ENCODE measurements around the gene INTS3.
"Not testable (repeated sequence)": the region's sequence is repeated elsewhere in the genome, so short reads cannot be mapped to it uniquely, and the experiment has no call there.

INTS3 gene

GRCh38 chr1:153754266-153754665 lies 26.4 kb downstream of the INTS3 start:
- DNase-seq = no peak

DNA sequence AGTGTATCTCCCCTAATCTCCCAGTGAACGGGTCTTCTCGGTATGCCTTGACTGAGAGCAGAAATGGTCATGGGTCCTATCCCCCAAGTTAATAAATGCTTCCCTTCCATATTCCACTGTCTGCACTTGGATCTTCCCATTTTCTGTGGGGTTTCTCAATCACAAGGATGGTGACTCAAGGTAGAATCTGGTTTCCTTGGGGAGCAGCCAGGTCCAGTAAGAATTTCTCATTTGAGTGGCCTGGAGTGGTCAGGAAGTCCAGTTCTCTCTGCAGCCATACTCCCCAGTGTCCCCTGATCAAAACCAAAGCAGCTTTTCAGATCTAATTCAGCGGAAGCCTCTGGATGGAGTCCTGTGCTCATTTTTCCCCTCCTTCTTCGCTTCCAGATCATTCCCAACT lies 32.6 kb downstream of the INTS3 start:
- no peak for DNase-seq

DNA sequence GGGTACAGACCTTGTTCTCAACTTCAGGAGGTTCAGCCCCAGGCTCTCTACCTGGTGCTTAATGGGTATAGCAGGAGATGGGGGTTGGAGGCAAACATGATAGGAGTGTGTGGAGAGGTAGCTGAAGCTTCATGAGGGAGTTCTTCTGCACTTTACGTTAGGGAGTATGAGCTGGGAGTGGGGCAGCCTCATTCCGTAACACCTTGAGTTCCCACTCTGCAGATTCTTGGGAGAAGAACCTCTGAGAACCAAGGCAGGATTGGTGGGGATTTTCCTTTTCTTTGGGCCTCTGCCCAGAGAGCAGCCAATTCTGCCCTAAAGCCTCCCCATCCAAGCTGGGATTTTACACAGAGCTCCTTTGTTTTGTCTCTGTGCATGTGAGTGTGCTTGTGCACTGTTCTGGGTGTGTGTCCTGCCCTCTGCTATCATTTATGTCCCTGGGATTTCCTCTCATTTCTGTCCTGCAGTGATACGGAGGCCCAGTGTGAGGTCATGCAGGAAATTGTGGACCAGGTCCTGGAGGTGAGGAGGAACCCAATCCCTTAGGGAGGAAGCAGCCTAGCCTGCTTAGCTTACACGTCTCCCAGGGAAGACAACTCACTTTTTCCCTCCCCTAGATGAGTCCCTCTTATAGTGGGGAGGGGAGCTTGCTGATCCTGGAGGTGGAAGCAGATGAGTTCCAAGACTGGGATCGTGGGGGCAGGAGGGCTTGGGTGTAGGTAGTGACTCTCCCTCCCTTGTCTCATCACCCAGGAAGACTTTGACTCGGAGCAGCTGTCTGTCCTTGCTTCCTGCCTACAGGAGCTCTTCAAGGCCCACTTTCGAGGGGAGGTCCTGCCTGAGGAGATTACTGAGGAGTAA lies 35.7 kb downstream of the INTS3 start:
- no peak for DNase-seq

DNA sequence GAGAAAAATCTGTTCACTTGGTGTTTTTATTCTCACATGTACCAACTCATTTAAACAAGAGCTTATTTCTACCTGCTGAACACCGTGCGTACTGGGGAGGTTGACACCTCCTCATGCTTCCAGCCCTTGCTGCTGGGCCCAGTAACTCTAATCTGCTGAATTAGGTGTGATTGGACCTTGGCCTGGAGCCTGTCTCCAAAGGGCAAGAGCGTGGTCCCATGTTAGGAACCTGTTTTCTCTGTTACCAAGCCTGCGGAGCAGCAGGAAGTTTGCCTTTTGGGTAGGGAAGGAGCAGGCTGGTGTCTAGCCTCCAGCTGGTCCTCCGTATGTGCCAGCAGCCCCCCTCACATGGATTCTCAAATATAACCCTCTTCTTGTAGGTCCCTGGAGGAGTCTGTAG lies 36.5 kb downstream of the INTS3 start:
- DNase-seq = no peak

DNA sequence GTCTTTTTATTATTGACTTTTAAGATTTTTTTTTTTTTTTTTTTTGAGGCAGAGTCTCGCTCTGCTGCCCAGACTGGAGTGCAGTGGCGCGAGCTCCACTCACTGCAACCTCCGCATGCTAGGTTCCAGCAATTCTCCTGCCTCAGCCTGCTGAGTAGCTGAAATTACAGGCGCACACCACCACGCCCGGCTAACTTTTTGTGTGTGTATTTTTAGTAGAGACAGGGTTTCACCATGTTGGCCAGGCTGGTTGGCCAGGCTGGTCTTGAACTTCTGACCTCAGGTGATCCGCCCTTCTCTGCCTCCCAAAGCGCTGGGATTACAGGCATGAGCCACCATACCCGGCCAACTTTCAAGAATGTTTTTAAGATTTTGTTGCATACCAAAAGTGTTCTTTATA lies 38.8 kb downstream of the INTS3 start:
- DNase-seq = not testable (repeated sequence)

DNA sequence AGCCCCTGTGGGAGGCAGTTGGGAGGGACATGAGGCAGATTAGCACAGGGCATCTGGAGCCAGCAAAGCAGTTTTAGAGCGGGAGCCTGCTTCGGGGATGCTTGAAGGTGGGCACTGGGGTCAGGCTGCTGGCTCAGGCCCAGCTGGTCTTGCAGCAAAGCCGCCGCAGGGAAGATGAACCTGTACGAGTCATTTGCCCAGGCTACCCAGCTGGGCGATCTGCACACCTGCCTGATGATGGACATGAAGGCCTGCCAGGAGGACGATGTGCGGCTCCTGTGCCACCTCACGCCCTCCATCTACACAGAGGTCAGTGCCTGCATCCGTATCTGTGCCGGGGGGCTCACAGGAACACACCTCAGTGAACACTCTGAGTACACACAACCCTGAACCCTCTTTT lies 39.7 kb downstream of the INTS3 start:
- DNase-seq = no peak

- no peak for DNase-seq
Observed at GRCh38 chr1:153768316-153769181, 40.7 kb downstream of the INTS3 start.

GRCh38 chr1:153769221-153769620 lies 41.4 kb downstream of the INTS3 start:
- DNase-seq = peak in 1 of 2 donors; percentile 35

DNA sequence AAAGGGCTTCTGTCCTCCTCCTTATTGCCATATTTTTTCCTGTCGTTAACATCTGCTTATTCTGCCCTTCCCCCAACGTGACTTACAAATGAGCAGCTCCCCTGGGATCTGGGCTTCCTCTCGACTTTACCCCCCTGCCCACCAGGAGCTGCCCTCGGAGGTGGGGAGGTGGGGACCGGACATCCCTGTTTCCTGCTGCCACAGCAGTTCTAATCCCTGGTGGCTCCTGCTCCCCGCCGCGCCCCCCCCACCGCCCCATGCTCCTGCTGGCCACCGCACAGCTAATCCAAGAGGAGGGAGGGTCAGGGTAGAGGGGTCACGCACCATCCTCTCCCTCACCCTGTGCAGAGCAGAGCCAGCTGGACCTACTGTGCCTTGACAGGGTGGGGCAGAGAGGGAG lies 42.9 kb downstream of the INTS3 start:
- DNase-seq = no peak

DNA sequence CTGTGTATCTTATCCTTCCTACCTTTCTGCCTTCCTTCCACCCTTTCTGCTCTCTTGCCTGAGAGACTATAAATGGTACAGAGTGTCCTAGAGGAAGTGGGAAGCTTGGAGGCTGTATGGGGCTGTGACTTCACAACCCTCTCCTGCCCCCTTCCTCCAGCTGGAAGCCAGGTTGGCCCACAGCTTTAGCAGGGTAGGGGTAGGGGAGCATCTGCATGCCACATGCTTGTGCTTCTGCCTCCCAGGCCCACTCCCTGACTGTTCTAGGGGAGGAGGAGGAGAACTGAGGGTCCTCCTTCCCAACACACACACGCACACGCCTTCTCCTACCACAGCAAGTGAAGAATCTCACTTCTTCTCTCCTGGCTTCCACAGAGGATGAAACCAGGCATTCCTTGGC lies 43.4 kb downstream of the INTS3 start:
- peak; percentile 11 to 73 for DNase-seq

- no peak for DNase-seq
Observed at GRCh38 chr1:153771841-153772593, 44.2 kb downstream of the INTS3 start.

DNA sequence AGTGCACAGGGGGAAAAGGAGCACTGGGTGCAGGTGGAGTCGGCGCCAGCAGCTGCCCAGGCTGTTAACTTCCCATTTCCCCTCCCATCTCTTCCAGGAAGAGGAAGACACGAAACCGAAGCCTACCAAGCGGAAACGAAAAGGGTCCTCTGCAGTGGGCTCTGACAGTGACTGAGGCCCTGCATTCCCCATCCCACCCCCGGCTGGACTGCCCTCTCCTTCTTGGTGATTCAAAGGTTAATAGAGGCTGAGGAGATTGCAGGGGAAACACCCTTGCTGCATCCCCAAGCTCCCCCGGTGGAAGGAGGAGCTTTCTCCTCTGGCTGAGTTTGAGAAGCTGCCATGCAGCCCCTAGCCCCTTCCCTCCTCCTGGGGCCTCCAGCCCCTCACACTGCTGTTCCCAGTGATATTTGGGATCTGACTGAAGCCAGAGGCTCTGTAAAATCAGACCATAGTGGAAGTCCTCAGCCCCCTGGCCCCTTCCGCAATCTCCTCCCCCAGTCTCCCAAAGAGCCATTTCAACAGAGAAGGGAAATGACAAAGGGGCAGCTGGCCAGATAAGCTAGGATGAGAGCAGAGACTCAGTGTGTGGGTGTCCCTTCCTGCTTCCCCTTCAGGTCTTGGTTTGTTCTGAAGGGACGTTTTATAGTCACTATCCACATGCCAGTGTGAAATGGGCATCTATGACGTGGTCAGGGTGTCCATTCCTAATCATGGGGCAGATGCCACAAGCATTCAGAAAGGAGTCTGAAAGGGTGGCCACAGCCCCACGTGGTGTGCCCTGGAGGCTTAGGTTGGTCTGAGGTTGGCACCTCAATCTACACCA lies 45.5 kb downstream of the INTS3 start:
- peak; percentile 97 to 98 for DNase-seq

GRCh38 chr1:153774026-153774595 lies 46.3 kb downstream of the INTS3 start:
- DNase-seq = peak; percentile 61 to 82

DNA sequence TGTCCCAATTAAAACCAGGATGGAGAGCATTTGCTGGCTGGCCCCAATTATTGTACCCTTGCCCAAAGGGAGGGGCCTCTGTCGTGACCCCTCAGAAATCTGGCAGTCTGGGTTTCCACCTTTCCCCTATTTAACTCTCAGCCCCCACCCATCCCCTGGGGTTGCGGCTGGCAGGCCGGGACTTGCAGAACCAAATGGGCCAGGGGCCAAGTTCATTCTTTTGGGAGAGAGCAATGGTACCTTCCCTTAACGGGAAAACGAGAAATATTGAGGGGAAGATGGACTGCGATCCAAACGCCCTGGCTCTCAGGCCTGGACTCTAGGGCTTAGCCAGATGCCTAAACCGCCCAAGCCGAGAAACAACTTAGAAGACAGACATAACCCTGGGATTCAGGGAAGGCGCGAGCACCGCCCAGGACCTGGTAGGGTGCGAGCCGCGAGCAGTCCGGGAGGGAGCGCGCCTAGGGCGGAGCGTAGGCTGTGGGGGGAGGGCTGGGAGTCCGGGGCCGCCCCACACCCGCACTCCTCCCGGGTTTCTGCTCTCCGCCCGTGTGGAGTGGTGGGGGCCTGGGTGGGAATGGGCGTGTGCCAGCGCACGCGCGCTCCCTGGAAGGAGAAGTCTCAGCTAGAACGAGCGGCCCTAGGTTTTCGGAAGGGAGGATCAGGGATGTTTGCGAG lies 47.1 kb downstream of the INTS3 start, which contains the start of gene SLC27A3:
Gene SLC27A3, plus strand, starts transcription at position 628 of the 678 bp plus-strand sequence. CDS start 91 bp downstream, outside the sequence.
- DNase-seq = peak; percentile 73 to 82

DNA sequence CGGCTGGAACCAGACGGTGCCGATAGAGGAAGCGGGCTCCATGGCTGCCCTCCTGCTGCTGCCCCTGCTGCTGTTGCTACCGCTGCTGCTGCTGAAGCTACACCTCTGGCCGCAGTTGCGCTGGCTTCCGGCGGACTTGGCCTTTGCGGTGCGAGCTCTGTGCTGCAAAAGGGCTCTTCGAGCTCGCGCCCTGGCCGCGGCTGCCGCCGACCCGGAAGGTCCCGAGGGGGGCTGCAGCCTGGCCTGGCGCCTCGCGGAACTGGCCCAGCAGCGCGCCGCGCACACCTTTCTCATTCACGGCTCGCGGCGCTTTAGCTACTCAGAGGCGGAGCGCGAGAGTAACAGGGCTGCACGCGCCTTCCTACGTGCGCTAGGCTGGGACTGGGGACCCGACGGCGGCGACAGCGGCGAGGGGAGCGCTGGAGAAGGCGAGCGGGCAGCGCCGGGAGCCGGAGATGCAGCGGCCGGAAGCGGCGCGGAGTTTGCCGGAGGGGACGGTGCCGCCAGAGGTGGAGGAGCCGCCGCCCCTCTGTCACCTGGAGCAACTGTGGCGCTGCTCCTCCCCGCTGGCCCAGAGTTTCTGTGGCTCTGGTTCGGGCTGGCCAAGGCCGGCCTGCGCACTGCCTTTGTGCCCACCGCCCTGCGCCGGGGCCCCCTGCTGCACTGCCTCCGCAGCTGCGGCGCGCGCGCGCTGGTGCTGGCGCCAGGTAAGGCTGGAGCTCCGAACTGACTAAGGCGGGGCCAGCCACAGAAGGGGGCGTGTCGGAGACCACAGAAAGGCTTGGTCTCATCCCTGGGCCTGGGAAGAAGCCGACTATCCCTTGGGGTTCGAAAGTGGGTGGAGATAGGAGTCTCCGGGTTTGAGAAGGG lies 47.8 kb downstream of the INTS3 start:
- DNase-seq = peak in 1 of 2 donors; percentile 37

DNA sequence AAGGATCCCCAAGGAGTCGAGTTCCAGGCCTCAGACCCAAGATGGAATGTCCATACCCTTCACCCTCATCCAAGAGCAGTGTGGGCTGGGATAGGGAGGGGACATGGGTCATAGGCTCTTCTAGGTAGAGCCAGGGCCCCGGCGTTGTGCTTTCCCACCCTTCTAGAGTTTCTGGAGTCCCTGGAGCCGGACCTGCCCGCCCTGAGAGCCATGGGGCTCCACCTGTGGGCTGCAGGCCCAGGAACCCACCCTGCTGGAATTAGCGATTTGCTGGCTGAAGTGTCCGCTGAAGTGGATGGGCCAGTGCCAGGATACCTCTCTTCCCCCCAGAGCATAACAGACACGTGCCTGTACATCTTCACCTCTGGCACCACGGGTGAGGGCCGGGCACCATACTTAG lies 48.5 kb downstream of the INTS3 start:
- DNase-seq = no peak

GRCh38 chr1:153776845-153777370 lies 49.1 kb downstream of the INTS3 start:
- DNase-seq = no peak

DNA sequence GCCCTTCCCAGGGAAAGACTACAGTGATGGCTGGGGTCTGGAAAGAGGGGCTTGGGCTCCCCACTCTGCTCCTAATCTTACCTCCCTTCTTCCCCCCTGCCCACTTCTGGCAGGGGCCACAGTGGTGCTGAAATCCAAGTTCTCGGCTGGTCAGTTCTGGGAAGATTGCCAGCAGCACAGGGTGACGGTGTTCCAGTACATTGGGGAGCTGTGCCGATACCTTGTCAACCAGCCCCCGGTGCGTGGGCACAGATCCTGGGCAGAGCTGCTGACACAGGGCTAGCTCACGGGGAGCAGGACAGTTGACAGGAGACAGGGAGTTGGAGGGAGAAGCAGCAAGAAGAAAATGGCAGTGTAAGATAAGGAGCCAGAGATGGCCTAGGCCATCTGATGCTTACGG lies 49.8 kb downstream of the INTS3 start:
- no peak for DNase-seq

DNA sequence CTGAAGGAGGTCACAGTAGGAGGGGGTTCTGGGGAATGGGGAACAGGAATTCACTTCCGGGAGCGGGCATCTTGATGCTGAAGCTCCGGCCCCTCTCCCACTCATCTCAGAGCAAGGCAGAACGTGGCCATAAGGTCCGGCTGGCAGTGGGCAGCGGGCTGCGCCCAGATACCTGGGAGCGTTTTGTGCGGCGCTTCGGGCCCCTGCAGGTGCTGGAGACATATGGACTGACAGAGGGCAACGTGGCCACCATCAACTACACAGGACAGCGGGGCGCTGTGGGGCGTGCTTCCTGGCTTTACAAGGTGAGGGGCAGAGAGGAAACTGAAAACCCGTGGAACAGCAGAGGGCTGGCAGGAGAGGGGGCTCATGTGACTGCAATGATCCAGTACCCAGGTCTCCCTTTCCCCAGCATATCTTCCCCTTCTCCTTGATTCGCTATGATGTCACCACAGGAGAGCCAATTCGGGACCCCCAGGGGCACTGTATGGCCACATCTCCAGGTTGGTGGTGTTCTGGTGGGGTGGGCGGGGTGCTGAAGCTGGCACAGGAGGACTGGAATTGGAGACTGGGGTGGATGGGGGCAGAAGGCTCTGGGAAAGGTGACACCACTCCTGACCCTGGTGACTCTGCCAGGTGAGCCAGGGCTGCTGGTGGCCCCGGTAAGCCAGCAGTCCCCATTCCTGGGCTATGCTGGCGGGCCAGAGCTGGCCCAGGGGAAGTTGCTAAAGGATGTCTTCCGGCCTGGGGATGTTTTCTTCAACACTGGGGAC lies 50.4 kb downstream of the INTS3 start:
- no peak for DNase-seq

Data from inflammatory macrophage (primary cell).